HepG2 (cell line): ENCODE measurements around the gene COQ6. TPM values are rescaled to one million over a fixed set of nuclear protein-coding genes. Genes with fewer than 3 reads are reported as not detected.
A peak's percentile ranks its signal among the peaks of the same experiment; 100 is the strongest.

Experiments
- ATF1 ChIP-seq: IDR thresholded peaks from 2 replicates; pipeline ENCODE4 v1.6.1; 2016; ENCODE audit warnings: mild to moderate bottlenecking, control low read depth
- MTA3 ChIP-seq: sonication (generic); formaldehyde crosslinking; IDR thresholded peaks from 2 replicates; pipeline ENCODE4 v1.4.0; 2020; ENCODE audit warnings: missing genetic modification reagents
- PCBP1 ChIP-seq: fragments of 200-400 bp; formaldehyde crosslinking; IDR thresholded peaks from 2 replicates; pipeline ENCODE4 v1.6.1; 2017; ENCODE audit warnings: mild to moderate bottlenecking, low read depth, low read length, borderline replicate concordance
- RXRA ChIP-seq: sonication (generic); formaldehyde crosslinking; IDR thresholded peaks from 2 replicates; pipeline ENCODE4 v1.5.1; 2020; ENCODE audit warnings: missing genetic modification reagents
- SRSF1 ChIP-seq: fragments of 200-400 bp; formaldehyde crosslinking; optimal IDR thresholded peaks from 2 replicates; pipeline ENCODE3; 2017; ENCODE audit warnings: mild to moderate bottlenecking, low read depth, low read length, moderate library complexity
- TARDBP ChIP-seq: sonication (generic); formaldehyde crosslinking; IDR thresholded peaks from 2 replicates; pipeline ENCODE4 v1.8.0; 2022; ENCODE audit warnings: mild to moderate bottlenecking, missing genetic modification reagents
- TRAFD1 ChIP-seq: sonication (generic); formaldehyde crosslinking; IDR thresholded peaks from 2 replicates; pipeline ENCODE4 v1.5.1; 2020; ENCODE audit warnings: missing genetic modification reagents, mild to moderate bottlenecking, borderline replicate concordance
- ZBTB21 ChIP-seq: sonication (generic); formaldehyde crosslinking; IDR thresholded peaks from 2 replicates; pipeline ENCODE4 v1.4.0; 2020; ENCODE audit warnings: missing genetic modification reagents
- ZNF253 ChIP-seq: sonication (generic); formaldehyde crosslinking; IDR thresholded peaks from 2 replicates; pipeline ENCODE4 v1.8.0; 2022; ENCODE audit warnings: mild to moderate bottlenecking, missing genetic modification reagents, borderline replicate concordance
- ZNF33A ChIP-seq: sonication (generic); formaldehyde crosslinking; IDR thresholded peaks from 2 replicates; pipeline ENCODE4 v1.5.1; 2020; ENCODE audit warnings: missing genetic modification reagents, mild to moderate bottlenecking, moderate library complexity, borderline replicate concordance
- ZNF33B ChIP-seq: sonication (generic); formaldehyde crosslinking; IDR thresholded peaks from 2 replicates; pipeline ENCODE4 v1.5.1; 2020; ENCODE audit warnings: mild to moderate bottlenecking, missing genetic modification reagents
- ZNF407 ChIP-seq: sonication (generic); formaldehyde crosslinking; IDR thresholded peaks from one replicate; pipeline ENCODE4 v1.5.1; 2020; ENCODE audit warnings: mild to moderate bottlenecking, missing genetic modification reagents; ENCODE audit errors: not compliant biosample characterization
- ZNF430 ChIP-seq: sonication (generic); formaldehyde crosslinking; IDR thresholded peaks from 2 replicates; pipeline ENCODE4 v1.9.0; 2021; ENCODE audit warnings: mild to moderate bottlenecking, missing genetic modification reagents
- ZNF510 ChIP-seq: sonication (generic); formaldehyde crosslinking; IDR thresholded peaks from 2 replicates; pipeline ENCODE4 v1.4.0; 2020; ENCODE audit warnings: low read depth, mild to moderate bottlenecking, missing genetic modification reagents
- ZSCAN9 ChIP-seq: IDR thresholded peaks from 2 replicates; pipeline ENCODE4 v1.6.1; 2016; ENCODE audit warnings: borderline replicate concordance
- polyA plus RNA-seq, 8 experiments: library from polyadenylated mRNA; depleted of rRNA in 3 of 8; stranded (reverse) in 7 of 8; unstranded in 1 of 8; fragments of >200 nt; fragmentation: Illumina TruSeq in 4 of 8; extraction: Trizol in 4 of 8; gene quantifications; 2 replicates each; pipeline versions ENCODE4 v1.2.1 to v1.2.3, GENCODE V29; 2011 to 2016; ENCODE audit warnings: low read depth in 4 of 8, missing spikeins in 1 of 8, mixed read lengths in 1 of 8; ENCODE audit not compliant: insufficient read depth in 1 of 8
- total RNA-seq, 5 experiments: library from RNA; depleted of rRNA; stranded (reverse); fragments of >200 nt; fragmentation: Illumina TruSeq; extraction: Trizol; gene quantifications; 2 replicates each; pipeline ENCODE4 v1.2.3, GENCODE V29; 2016; ENCODE audit warnings: low read depth in 1 of 5
- TF ChIP-seq, protein P1 (sequence below): sonication (generic); formaldehyde crosslinking; IDR thresholded peaks from 2 replicates; pipeline ENCODE4 v1.4.0; 2020; ENCODE audit warnings: mild to moderate bottlenecking, missing genetic modification reagents, borderline replicate concordance

COQ6 gene
- total and polyA plus RNA-seq, 2 of the 13 experiments (the other 11 are each of a cell fraction or from before 2014, with no cell fraction given): 18.9 to 34.7 TPM

GRCh38 chr14:73949752-73950734, at the start of gene COQ6, which contains the start of gene FAM161B (continued):
- TF ChIP-seq ZNF407 (no peak), ATF1 (CRISPR knock-in tag) (peak; percentile 78), ZNF510 (peak; percentile 76; the same call in 1 of the 2 replicates), ZSCAN9 (CRISPR knock-in tag) (peak; percentile 61; the same call in 1 of the 2 replicates), ZBTB21 (CRISPR knock-in tag) (peak; percentile 15; the same call in 1 of the 2 replicates), PCBP1 (peak; percentile 64; the same call in 1 of the 2 replicates), RXRA (CRISPR knock-in tag) (peak; percentile 80), ZNF33A (CRISPR knock-in tag) (no peak), ZNF430 (CRISPR knock-in tag) (peak; percentile 76; the same call in 1 of the 2 replicates), TRAFD1 (CRISPR knock-in tag) (no peak), ZNF33B (CRISPR knock-in tag) (peak; percentile 74; the same call in 1 of the 2 replicates), ZNF253 (CRISPR knock-in tag) (no peak), SRSF1 (peak; percentile 55), MTA3 (CRISPR knock-in tag) (no peak), TARDBP (CRISPR knock-in tag) (peak; percentile 84)
- TF ChIP-seq, protein P1, sequence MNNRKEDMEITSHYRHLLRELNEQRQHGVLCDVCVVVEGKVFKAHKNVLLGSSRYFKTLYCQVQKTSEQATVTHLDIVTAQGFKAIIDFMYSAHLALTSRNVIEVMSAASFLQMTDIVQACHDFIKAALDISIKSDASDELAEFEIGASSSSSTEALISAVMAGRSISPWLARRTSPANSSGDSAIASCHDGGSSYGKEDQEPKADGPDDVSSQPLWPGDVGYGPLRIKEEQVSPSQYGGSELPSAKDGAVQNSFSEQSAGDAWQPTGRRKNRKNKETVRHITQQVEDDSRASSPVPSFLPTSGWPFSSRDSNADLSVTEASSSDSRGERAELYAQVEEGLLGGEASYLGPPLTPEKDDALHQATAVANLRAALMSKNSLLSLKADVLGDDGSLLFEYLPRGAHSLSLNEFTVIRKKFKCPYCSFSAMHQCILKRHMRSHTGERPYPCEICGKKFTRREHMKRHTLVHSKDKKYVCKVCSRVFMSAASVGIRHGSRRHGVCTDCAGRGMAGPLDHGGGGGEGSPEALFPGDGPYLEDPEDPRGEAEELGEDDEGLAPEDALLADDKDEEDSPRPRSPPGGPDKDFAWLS (CRISPR knock-in tag): no peak
